ENCODE data around the gene NR2E1. TPM values are rescaled to one million over a fixed set of nuclear protein-coding genes. Genes with fewer than 3 reads are reported as not detected.

The NR2E1 gene
- total RNA-seq, 2 donors from 2014 or later, result not detected

- intact Hi-C loops (cut with DNase I), result no loop called here
- no peaks in the 10 kb centered on the region for H3K36me3 ChIP-seq (replicated peaks in 1 of 2; ENCODE audit: insufficient read depth in 1 of 2, low read depth in 2 of 2)
Measured at GRCh38 chr6:108132863-108133262, 33.0 kb upstream of the NR2E1 start.

DNA sequence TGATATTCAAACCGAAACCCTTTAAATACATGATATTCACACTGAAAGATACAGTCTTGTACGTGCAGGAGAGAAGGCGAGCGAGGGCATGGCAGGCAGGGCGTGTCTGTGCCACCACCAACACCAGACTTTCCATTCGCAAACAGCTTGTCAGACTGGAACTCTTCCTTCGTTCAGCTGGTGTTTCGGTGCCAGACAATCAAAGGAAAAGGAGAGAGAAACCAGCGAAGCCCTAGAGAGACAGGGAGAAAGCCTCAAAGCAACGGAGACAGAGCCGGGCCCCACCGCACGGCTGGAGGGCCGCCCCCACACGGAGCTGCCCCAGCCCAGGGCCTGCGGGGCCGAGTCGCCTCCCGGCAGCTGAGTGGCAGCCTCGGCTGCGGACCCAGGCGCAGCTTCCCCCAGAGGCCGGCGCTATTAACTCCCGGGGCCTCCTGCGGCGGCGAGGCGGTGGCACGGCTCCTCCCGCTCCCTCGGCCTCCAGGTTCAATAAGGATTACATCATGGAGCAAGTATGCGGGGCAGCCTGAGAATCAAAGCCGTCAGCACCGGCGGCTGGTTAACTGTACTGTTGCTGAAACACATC, 32.1 kb upstream of the NR2E1 start:
- Histone ChIP-seq H3K4me1 (peaks cover 16% of the 10 kb centered on the region), H3K4me3 (no peak overlapping the region), H3K36me3 (replicated peaks in 1 of 2; ENCODE audit: insufficient read depth in 1 of 2, low read depth in 2 of 2) (no peaks in the 10 kb centered on the region), H3K27me3 (no peaks in the 10 kb centered on the region), H3K9me3 (no peaks in the 10 kb centered on the region), H3K27ac (peak overlapping the region; percentile 93 to 97 (median 95))
- peak; percentile 89 to 95 (median 90) for TF ChIP-seq POLR2A (IDR thresholded peaks at IDR 0.05)
- peak in 5 of 7 experiments; percentile 6 to 48 (median 40) for TF ChIP-seq CTCF (IDR thresholded peaks at IDR 0.05)
- peak; percentile 88 to 92 (median 92) for DNase-seq
- peak; percentile 99 for ATAC-seq
- 2 to 5% methylated on average over 14 to 36 of the region's 36 CpGs for WGBS, 2 donors
- intact Hi-C loops (cut with DNase I), result no loop called here

More at GRCh38 chr6:108132863-108133262, 33.0 kb upstream of the NR2E1 start:
- DNase-seq (no peak), ATAC-seq (no peak)
- Histone ChIP-seq H3K4me3 (no peak overlapping the region), H3K4me1 (peaks cover 22% of the 10 kb centered on the region), H3K27ac (peak overlapping the region in 2 of 4 donors; percentile 96 to 97), H3K27me3 (no peaks in the 10 kb centered on the region), H3K9me3 (no peaks in the 10 kb centered on the region)
- 50 to 86% methylated on average over 4 of the region's 4 CpGs for WGBS, 2 donors
- TF ChIP-seq POLR2A (IDR thresholded peaks at IDR 0.05) (no peak), CTCF (IDR thresholded peaks at IDR 0.05) (no peak)

- DNase-seq (no peak), ATAC-seq (no peak)
- no peaks in the 10 kb centered on the region for H3K27me3 ChIP-seq
- TF ChIP-seq CTCF (IDR thresholded peaks at IDR 0.05), result no peak
- no peak for TF ChIP-seq POLR2A (IDR thresholded peaks at IDR 0.05)
- H3K9me3 ChIP-seq, result no peaks in the 10 kb centered on the region
- WGBS, 2 donors, result 29 to 39% methylated on average over 18 of the region's 18 CpGs
- H3K4me1 ChIP-seq, result peaks cover 16% of the 10 kb centered on the region
- no peaks in the 10 kb centered on the region for H3K36me3 ChIP-seq (replicated peaks in 1 of 2; ENCODE audit: insufficient read depth in 1 of 2, low read depth in 2 of 2)
- H3K4me3 ChIP-seq, result no peak overlapping the region
- H3K27ac ChIP-seq, result peak overlapping the region; percentile 93 to 97 (median 95)
- intact Hi-C loops (cut with DNase I), result no loop called here
Measured at GRCh38 chr6:108134213-108134970, 31.4 kb upstream of the NR2E1 start.

GRCh38 chr6:108142240-108142639, 23.6 kb upstream of the NR2E1 start:
- no peaks in the 10 kb centered on the region for H3K27me3 ChIP-seq
- TF ChIP-seq CTCF (IDR thresholded peaks at IDR 0.05) (no peak), POLR2A (IDR thresholded peaks at IDR 0.05) (no peak)
- H3K9me3 ChIP-seq, result no peaks in the 10 kb centered on the region
- 85 to 88% methylated on average over 1 of the region's 1 CpG for WGBS, 2 donors
- no peak overlapping the region for H3K27ac ChIP-seq
- intact Hi-C loops (cut with DNase I), result no loop called here
- no peaks in the 10 kb centered on the region for H3K4me1 ChIP-seq
- no peak for DNase-seq
- no peaks in the 10 kb centered on the region for H3K36me3 ChIP-seq (replicated peaks in 1 of 2; ENCODE audit: insufficient read depth in 1 of 2, low read depth in 2 of 2)
- no peak overlapping the region for H3K4me3 ChIP-seq
- no peak for ATAC-seq
